Psoas muscle (tissue), 8 donors: ENCODE results near the gene INHBB. TPM values are rescaled to one million over a fixed set of nuclear protein-coding genes. Genes with fewer than 3 reads are reported as not detected.

Experiments used
- ATAC-seq, 4 donors: fragments of 200-7000 bp; cut with Tn5 transposase; one replicate each; pipeline ENCODE4 v1.9.1; 2020; ENCODE audit warnings: moderate library complexity in 3 of 4, mild to moderate bottlenecking in 2 of 4
- DNase-seq, 2 donors: peaks; one replicate each; pipeline ENCODE4 v3.0.0-alpha.2; 2020
- H3K27ac ChIP-seq: fragments of 200-600 bp; one replicate; pipeline ENCODE4 v1.8.0; 2022
- H3K27me3 ChIP-seq, 3 donors: fragments of 200-600 bp in 1 of 3; one replicate each; pipeline versions ENCODE4 v1.6.1 to v1.8.0; 2013 to 2022; ENCODE audit warnings: low read length in 2 of 3, mild to moderate bottlenecking in 2 of 3, moderate library complexity in 1 of 3; ENCODE audit not compliant: insufficient read depth in 3 of 3
- H3K36me3 ChIP-seq, 2 donors: fragments of 200-600 bp in 1 of 2; one replicate each; pipeline versions ENCODE4 v1.6.1 to v1.8.0; 2013 to 2022; ENCODE audit warnings: low read depth in 1 of 2, mild to moderate bottlenecking in 1 of 2, moderate library complexity in 1 of 2; ENCODE audit not compliant: insufficient read depth in 1 of 2
- H3K4me1 ChIP-seq: fragments of 200-600 bp; one replicate; pipeline ENCODE4 v1.8.0; 2022
- H3K4me3 ChIP-seq: fragments of 200-600 bp; one replicate; pipeline ENCODE4 v1.8.0; 2022; ENCODE audit warnings: mild to moderate bottlenecking
- H3K9me3 ChIP-seq: fragments of 200-600 bp; one replicate; pipeline ENCODE4 v1.8.0; 2022
- WGBS, 3 donors: extraction: QIAGEN DNeasy Blood & Tissue Kit; methylation state at CpG; one replicate each; pipeline versions ENCODE4 v1.1.6 to v1.1.7; 2013; 5-methylcytosine and 5-hydroxymethylcytosine counted together
- intact Hi-C, 2 donors: fragments of 100-400 bp; cut with DNase I; formaldehyde crosslinking; loops; one replicate each; pipeline versions ENCODE4 v1.11.0 to v1.14.2; 2022
- polyA plus RNA-seq, 3 donors: library from polyadenylated mRNA; stranded (reverse); fragments of 200-250 nt; gene quantifications; one replicate each; pipeline ENCODE4 v1.2.3, GENCODE V29; 2013
- total RNA-seq, 4 donors: library from RNA; stranded (reverse); fragmentation: NEBNext Ultra II Directional in 2 of 4; extraction: Animal tissue kit (Norgen Biotek cat#: 25700) in 2 of 4; gene quantifications; one replicate each; pipeline versions ENCODE4 v1.2.1 to v1.2.4, GENCODE V29; 2021 to 2023
- TF ChIP-seq, protein P1 (sequence below): fragments of 200-600 bp; IDR thresholded peaks from one replicate; pipeline ENCODE4 v1.8.0; 2022; ENCODE audit warnings: antibody characterized with exemption
- donor health status: healthy with polysubstance abuse.
- donor health status: DM: no; HTN: no; CAD: no; lungs with moderate emphysema.
- donor health status: Bipolar disorder and iron deficiency.
- donor health status: healthy.
- donor health status: DM: yes; HTN: yes; CAD: no.
- donor health status: DM: no; HTN: no; CAD: no.
- donor health status: DM: no; HTN: no; CAD: no.
- donor health status: DM: yes; HTN: yes; CAD: no.

The INHBB gene
- total and polyA plus RNA-seq, 7 donors = 2.9 to 20.0 (median 13.4) TPM

DNA sequence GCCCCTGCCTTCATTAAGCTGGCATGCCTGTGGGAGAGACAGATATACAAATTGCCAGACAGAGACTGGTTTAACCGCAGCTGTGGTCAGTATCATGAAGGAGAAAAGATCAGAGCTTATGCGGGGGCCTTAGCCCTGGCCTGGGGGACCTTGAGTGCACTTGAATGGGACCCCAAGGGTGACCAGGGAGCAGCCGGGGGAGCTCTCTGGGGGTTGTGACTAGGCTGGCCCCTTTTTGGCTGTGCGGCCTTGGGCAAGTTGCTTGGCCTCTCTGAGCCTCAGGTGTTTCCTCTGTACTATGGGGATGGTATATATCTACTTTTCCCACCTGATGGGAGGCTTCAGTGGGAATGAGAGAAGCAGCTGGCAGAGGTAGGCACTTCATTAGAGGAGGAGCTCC is 35.7 kb downstream of the INHBB start:
- H3K27me3 ChIP-seq = peaks cover 0 to 4% (median 0%) of the 10 kb centered on the region in 3 donors
- no peaks in the 10 kb centered on the region for H3K36me3 ChIP-seq
- H3K9me3 ChIP-seq = no peaks in the 10 kb centered on the region
- intact Hi-C loops = no loop called here
- no peak for ATAC-seq
- H3K27ac ChIP-seq = no peak overlapping the region
- TF ChIP-seq, protein P1, sequence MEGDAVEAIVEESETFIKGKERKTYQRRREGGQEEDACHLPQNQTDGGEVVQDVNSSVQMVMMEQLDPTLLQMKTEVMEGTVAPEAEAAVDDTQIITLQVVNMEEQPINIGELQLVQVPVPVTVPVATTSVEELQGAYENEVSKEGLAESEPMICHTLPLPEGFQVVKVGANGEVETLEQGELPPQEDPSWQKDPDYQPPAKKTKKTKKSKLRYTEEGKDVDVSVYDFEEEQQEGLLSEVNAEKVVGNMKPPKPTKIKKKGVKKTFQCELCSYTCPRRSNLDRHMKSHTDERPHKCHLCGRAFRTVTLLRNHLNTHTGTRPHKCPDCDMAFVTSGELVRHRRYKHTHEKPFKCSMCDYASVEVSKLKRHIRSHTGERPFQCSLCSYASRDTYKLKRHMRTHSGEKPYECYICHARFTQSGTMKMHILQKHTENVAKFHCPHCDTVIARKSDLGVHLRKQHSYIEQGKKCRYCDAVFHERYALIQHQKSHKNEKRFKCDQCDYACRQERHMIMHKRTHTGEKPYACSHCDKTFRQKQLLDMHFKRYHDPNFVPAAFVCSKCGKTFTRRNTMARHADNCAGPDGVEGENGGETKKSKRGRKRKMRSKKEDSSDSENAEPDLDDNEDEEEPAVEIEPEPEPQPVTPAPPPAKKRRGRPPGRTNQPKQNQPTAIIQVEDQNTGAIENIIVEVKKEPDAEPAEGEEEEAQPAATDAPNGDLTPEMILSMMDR = no peak
- H3K4me3 ChIP-seq = no peak overlapping the region
- WGBS, 3 donors = 73 to 86% (median 82%) methylated on average over 4 of the region's 4 CpGs
- no peaks in the 10 kb centered on the region for H3K4me1 ChIP-seq
- DNase-seq = peak in 1 of 2 donors; percentile 13

DNA sequence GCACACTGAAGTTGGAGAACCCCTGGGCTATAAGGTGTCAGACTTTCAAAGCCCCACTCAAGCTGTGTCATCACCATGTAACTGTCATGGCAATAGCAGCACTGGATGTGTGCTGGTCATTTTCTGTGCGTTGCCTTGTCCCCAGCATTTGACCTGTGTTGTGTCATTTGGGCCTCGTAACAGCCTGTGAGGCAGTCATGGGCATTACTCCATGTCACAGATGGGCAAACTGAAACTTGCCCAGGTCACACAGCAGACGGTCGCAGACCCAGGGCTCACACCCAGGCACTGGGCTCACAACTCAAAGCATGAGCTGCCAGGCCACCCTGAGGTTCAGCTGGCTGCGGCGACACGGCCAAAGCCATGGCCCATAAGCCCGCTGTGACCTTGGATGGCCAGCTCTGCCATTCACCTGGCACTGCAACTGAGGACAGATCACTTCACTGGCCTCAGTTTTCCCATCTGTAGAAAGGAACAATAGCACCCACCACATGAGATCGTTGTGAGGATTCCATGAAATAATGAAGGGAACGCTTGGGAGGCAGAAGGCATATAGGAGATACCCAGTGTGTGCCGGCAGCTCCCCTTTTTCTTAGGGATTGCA is 36.7 kb downstream of the INHBB start:
- peaks cover 0 to 4% (median 0%) of the 10 kb centered on the region in 3 donors for H3K27me3 ChIP-seq
- TF ChIP-seq, protein P1 = no peak
- DNase-seq (peak in 1 of 2 donors; percentile 24), ATAC-seq (no peak)
- no peak overlapping the region for H3K4me3 ChIP-seq
- no peaks in the 10 kb centered on the region for H3K9me3 ChIP-seq
- 83 to 88% (median 84%) methylated on average over 11 of the region's 11 CpGs for WGBS, 3 donors
- intact Hi-C loops = no loop called here
- H3K36me3 ChIP-seq = no peaks in the 10 kb centered on the region
- no peak overlapping the region for H3K27ac ChIP-seq
- no peaks in the 10 kb centered on the region for H3K4me1 ChIP-seq

DNA sequence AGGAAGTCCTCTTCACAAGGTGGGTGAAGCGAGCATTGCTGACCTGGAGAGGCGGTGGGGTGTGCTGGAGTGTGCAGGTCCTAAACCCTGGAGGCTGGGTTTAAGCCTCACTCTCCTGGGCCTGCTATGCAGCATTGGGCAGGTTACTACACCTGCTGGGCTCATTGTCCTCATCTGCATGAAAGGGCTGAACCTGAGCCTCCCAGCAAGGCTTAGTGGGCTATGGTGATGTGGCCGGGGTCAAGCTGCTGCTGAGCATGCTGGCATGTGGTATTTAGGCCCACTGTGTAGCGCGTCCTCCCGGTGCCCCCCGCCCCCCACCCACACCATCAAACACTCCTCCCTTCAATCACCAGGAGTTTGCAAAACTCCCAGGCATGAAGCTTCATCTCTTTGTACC is 37.3 kb downstream of the INHBB start:
- intact Hi-C loops = no loop called here
- DNase-seq (peak in 1 of 2 donors; percentile 15), ATAC-seq (no peak)
- Histone ChIP-seq H3K4me1 (no peaks in the 10 kb centered on the region), H3K9me3 (no peaks in the 10 kb centered on the region), H3K27me3 (peaks cover 0 to 4% (median 0%) of the 10 kb centered on the region in 3 donors), H3K27ac (no peak overlapping the region), H3K36me3 (no peaks in the 10 kb centered on the region), H3K4me3 (no peak overlapping the region)
- TF ChIP-seq, protein P1 = no peak
- 82 to 95% (median 86%) methylated on average over 7 of the region's 7 CpGs for WGBS, 3 donors

DNA sequence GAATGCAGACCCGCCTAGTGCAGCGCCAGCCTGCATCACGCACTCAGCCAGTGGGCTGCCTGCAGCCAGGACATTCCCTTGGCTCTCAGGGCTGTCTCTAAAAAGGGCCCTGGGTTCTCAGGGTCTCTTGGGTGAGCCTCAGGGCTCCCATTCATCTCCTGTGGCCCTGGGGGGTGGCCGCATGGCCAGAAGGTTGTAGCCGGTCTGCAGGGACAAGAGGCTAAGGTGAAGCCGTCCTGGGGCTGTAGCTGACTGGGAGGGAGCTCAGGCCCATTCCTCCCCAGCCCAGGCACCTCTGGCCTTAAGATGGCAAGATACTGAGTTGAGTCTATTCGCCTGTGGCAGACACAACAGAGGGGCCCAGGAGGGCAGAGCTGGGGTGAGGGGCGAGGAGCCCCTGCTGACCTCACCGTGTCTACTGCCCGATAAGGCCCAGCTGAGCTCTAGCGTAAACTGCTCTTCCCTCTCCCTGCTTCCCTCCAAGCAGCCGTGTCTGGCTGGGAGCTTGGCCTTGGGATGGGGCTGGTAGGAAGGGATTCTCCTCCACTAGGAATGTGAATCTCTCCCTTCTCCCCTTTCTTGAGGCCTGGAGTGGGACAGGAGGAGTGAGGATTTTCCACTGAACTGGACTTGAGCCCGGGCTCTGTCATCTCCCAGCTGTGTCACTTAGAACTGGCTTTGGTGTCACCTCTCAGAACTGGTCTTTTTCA is 37.9 kb downstream of the INHBB start:
- Histone ChIP-seq H3K27me3 (peaks cover 0 to 4% (median 0%) of the 10 kb centered on the region in 3 donors), H3K36me3 (no peaks in the 10 kb centered on the region), H3K9me3 (no peaks in the 10 kb centered on the region), H3K27ac (no peak overlapping the region), H3K4me1 (no peaks in the 10 kb centered on the region), H3K4me3 (no peak overlapping the region)
- no peak for ATAC-seq
- intact Hi-C loops = no loop called here
- TF ChIP-seq, protein P1 = no peak
- WGBS, 3 donors = 89 to 90% (median 89%) methylated on average over 13 of the region's 13 CpGs
- DNase-seq = peak in 1 of 2 donors; percentile 17
